Measurements from ENCODE around the gene TRIO. TPM values are rescaled to one million over a fixed set of nuclear protein-coding genes. Genes with fewer than 3 reads are reported as not detected.

TRIO gene
- polyA plus RNA-seq, 12 donors: 152 to 272 (median 172) TPM; not detected in 1

GRCh38 chr5:14120176-14120575 is 23.0 kb upstream of the TRIO start:
- DNase-seq: no peak

DNA sequence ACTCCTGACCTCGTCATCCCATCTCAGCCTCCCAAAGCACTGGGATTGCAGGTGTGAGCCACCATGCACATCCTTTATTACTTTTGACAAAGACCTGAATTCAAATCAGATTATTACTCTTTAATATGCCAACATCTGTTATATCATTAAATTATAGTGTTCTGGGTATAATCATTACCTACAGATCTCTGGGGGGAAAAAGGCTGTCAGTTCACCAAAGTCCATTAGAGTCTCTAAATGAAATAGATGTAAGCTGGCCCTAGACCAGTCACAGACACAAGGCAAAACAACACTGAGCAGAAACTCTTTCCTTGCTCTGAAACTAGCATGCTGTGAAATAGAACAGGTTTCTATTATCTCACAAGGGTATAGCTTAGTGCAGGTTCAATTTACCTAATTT is 21.6 kb upstream of the TRIO start:
- DNase-seq: no peak

GRCh38 chr5:14122089-14122488 is 21.1 kb upstream of the TRIO start:
- no peak for DNase-seq

DNA sequence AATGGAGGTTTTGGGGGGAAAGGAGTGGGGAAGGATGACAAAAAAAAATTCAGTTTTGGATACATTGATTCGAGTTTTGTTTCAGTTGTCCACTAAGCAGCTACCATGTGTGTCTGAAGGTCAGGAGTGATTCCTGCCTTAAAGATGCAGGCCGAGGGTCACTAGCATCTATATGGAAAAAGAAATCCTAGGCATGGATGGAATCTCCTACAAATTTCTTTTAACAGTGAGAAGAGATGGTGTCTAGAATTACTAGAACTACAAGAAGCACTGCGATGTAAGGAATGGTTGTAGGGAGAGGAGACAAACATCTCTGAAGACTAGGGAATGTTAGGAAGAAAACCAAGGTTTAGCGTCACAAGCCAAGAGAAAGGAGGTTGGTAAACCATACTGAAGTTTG is 19.6 kb upstream of the TRIO start:
- DNase-seq: no peak

- no peak for DNase-seq
Measured at GRCh38 chr5:14123974-14124482, 19.1 kb upstream of the TRIO start.

DNA sequence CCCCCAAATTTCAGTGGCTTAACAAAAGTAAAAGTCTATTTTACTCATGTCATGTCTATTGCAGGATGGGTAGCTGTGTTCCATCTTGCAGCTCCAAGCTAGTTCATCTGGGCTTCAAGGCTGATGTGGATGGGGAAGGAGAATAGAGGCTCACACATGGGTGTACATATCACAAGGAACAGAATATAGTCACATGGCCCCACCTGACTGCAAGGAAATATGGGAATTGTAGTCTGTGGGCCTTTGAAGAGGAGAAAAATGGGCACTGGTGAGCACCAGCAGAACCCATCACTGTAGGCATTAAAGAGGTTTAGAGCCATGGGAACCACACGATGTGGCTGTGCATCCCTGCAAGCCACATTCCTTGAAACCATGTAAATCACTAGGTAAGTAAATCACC is 17.9 kb upstream of the TRIO start:
- no peak for DNase-seq

- no peak for DNase-seq
Measured at GRCh38 chr5:14127587-14127986, 15.6 kb upstream of the TRIO start.

- no peak for DNase-seq
Measured at GRCh38 chr5:14128079-14128478, 15.1 kb upstream of the TRIO start.

- no peak for DNase-seq
Measured at GRCh38 chr5:14129123-14129522, 14.0 kb upstream of the TRIO start.

DNA sequence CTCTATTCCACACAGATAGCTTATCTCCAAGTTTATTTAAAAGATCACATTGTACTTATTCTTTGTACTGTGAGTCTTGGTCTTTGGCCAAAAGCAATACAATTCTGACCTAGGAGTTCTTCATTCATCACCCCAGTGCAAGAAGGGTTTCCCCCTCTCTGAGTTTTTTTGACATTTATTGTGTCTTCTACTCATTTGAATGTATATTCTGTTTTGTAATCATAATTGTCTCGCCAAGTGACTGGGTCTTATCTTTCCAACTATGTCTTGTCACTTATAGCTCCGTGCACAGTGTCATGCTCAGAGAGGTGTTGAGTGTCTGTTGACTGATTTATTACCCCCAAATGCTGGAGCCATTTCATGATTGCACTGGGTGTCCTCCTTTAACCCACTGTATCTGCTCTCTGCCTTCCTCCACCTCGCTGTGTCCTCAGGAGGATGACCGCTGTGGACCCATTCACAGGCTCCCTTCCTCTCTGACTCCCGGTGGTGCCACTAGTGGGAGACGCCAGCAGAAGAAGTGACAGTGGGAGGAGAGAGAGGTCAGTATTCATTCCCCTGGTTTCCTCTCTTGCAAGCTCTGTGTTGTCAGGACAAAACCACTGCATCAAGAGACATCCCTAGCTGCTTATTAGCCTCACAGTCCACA is 11.2 kb upstream of the TRIO start:
- no peak for DNase-seq

DNA sequence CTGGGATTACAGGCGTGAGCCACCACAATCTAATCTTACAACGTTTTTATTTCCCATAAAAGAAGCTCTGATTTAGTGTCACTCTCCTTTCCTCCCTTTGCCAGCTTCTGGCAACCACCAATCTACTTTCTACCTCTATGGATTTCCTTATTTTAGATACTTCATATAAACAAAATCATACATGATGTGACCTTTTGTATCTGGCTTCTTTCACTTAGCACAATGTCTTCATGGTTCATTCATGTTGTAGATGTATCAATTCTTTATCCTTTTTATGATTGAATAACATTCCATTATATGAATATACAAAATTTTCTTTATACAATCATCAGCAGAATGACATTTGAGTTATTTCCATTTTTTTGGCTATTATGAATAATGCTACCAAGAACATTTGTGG is 9.7 kb upstream of the TRIO start:
- no peak for DNase-seq

DNA sequence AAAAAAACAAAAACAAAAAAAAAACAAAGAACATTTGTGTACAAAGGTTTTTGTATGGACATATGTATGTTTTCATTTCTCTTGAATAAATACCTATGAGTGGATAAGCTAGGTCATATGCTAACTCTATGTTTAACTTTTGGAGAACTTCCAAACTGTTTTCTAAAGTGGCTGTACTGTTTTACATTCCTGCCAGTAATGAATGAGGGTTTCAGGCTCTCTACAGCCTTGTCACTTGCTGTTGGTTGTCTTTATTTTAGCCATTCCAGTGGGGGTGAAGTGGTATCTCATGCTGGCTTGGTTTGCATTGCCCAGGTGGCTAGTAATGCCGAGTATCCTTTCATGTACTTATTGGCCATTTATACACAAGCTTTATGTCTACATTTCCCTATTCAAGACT is 9.1 kb upstream of the TRIO start:
- no peak for DNase-seq

DNA sequence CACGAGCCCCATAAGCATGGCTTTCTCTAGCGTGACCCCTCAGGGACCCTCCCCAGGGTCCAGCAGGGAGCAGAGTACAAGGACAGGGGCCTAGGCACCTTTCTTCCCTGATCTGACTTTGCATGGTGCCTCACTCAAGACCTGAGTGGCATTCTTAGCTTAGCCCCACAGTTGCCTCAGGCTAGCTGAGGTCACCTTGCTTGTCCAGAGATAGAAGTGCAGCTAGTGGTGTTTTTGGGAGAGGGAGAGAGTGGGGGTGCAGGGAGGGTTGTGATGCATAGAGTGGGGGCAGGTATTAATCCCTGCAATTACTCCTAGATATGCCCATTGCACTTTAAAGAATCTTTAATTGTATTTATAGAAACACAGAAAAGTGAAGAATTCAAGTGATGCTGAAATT is 8.4 kb upstream of the TRIO start:
- DNase-seq: no peak

DNA sequence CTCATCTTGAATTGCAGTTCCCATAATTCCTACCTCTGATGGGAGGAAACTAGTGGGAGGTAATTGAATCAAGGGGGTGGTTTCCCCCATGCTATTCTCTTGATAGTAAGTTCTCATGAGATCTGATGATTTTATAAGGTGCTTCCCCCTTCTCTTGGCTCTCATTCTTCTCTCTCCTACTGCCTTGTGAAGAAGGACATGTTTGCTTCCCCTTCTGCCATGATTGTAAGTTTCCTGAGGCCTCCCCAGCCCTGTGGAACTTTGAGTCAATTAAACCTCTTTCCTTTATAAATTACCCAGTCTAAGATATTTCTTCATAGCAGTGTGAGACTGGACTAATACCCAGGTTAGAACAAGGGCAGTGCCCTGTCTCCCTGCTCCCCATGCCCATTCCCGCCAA is 7.5 kb upstream of the TRIO start:
- no peak for DNase-seq

- DNase-seq: no peak
Measured at GRCh38 chr5:14136228-14136627, 6.9 kb upstream of the TRIO start.

- no peak for DNase-seq
Measured at GRCh38 chr5:14138608-14139540, 4.3 kb upstream of the TRIO start.

DNA sequence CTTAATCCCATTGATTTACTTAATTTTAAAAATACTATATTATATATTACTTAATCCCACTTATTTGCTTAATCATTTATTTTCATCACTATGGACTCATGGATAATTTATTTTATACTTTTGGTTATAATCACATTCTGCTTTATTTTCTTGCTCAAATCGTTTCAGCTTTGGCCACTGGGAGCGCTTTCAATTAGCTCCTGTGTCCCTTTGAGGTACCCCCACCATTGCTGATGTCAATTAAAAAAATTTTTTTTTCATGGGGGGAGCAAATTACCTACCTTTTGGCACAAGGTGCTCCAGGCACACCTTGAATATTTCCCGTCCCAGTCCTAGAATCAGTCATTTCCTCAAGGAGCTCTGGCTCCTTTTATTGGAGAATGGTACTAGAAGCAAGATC is 1.4 kb upstream of the TRIO start:
- no peak for DNase-seq

DNA sequence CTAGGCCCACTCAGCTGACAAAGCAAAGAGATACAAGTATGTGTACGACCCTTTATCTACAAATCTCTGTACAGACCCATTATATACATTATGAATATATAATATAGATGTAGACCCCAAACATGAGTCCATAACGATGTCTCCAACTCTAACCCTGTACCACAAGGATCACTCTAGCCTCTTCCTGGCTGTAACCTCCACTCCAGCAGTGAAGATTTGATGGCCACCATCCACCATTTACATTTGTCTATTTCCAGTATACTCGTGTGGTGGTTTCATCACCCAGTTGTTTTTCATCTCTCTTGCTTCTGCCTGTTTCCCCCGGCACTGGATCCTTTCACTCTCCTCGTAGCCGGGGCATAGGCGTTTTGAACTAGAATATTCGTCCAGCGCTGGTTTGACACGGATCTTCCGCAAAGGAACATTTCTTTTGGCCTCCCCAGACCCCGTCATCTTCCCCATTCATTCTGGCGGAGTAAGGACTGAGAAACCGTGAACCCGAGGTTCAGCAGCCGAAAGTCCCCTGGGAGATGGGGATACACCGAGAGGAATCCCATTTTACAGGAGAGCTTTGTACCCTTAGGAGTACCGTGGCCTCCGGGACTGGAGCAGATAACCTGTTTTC is 828 bp upstream of the TRIO start:
- DNase-seq: no peak

DNA sequence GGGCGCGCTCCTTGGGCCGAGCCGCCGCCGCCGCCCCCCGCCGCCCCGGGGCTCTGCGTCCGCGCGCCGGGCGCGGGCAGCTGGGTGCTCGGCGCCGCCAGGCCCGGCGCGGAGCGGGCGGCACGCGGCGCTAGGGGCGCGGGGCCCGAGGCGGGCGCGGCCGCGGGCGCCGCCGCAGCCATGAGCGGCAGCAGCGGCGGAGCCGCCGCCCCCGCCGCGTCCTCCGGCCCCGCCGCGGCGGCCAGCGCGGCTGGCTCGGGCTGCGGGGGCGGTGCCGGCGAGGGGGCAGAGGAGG is 351 bp downstream of the TRIO start:
- DNase-seq: no peak

DNA sequence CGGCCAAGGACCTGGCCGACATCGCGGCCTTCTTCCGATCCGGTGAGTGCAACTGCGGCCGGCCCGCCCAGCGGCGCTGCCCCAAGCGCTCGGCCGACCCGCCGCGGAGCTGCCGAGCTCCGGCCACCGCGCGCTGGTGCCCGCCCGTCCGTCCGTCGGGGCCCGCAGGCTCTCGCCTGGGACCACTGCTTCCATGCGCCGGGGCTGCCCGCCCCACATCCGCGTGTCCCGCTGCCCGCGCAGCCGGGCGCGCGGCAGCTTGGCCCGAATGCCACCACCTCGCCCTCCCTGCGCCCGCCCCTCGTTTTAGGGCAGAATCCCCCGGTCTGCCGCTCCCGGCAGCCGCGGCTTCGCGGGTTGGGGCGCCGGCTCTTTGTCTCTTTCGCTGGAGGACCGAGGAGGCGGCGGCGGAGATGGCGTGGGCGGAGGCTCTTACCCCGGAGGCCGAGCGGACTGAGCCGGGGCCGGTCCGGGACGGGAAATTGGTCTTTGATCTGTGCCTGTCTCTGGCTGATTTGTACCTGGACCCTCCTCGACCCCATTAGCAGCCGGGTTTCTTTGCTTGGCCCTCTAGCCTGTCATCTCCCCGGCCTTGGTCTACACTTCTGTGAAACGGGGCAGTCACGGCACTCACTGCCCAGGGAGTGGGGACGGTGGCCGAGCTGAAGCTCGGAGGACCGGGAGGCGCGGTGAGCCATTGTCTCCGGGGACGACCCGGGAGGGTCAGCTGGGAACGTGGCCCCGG is 871 bp downstream of the TRIO start:
- no peak for DNase-seq

GRCh38 chr5:14144586-14145434 is 1.7 kb downstream of the TRIO start:
- peak; percentile 63 for DNase-seq
